GM19035 (cell line): ENCODE measurements around the gene KLHL7.
"Not testable (repeated sequence)": the region's sequence is repeated elsewhere in the genome, so short reads cannot be mapped to it uniquely, and the experiment has no call there.

Source experiments
- ATAC-seq: cut with Tn5 transposase; IDR thresholded peaks from one replicate; pipeline ENCODE4 v1.9.1; 2021; ENCODE audit not compliant: unreplicated experiment

The KLHL7 gene

GRCh38 chr7:23181684-23182553, 76.3 kb downstream of the KLHL7 start, which contains the start of gene NUP42:
Gene NUP42 (plus strand): TSS chr7:23182048. CDS start chr7:23182086, 38 bp downstream.
- peak; percentile 97 for ATAC-seq

GRCh38 chr7:23183279-23184012, 77.9 kb downstream of the KLHL7 start:
- ATAC-seq = no peak

DNA sequence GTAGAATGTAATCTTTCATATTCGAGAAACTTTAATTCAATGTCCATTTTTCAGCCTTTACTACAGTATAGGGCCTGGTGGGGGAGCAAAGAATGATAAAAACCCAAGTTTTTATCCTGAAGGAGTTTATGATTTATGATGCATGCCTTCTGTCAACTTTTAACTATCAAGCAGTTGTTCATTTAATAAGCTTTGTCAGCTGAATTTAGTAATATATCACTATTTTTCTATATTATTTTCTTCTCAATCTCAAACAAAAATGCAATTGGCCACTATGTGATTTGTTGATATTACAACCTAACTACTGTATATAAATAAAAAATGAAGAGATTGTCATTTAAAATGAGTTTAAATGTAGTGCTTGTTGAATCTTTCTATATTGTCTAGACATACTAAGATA, 78.7 kb downstream of the KLHL7 start:
- no peak for ATAC-seq

DNA sequence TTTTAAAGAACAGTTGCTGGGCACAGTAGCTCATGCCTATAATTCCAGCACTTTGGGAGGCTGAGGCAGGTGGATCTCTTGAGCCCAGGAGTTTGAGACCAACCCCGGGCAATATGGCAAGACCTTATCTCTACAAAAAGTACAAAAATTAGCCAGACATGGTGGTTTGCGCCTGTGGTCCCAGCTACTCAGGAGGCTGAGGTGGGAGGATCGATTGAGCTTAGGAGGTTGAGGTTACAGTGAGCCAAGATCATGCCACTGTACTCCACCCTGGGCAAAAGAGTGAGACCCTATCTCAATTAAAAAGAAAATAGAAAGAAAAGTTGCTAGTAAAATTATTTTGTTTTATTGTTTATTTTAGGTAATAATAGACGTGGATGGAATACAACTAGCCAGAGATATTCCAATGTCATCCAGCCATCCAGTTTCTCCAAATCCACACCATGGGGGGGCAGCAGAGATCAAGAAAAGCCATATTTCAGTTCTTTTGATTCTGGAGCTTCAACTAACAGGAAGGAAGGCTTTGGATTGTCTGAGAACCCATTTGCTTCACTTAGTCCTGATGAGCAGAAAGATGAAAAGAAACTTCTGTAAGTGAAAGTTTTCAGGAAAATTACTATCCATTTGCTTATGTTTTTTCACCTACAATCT, 79.2 kb downstream of the KLHL7 start:
- ATAC-seq = no peak

- no peak for ATAC-seq
Measured at GRCh38 chr7:23185980-23186379, 80.4 kb downstream of the KLHL7 start.

- ATAC-seq = no peak
Measured at GRCh38 chr7:23191022-23191421, 85.4 kb downstream of the KLHL7 start.

GRCh38 chr7:23193650-23194227, 88.2 kb downstream of the KLHL7 start:
- not testable (repeated sequence) for ATAC-seq

DNA sequence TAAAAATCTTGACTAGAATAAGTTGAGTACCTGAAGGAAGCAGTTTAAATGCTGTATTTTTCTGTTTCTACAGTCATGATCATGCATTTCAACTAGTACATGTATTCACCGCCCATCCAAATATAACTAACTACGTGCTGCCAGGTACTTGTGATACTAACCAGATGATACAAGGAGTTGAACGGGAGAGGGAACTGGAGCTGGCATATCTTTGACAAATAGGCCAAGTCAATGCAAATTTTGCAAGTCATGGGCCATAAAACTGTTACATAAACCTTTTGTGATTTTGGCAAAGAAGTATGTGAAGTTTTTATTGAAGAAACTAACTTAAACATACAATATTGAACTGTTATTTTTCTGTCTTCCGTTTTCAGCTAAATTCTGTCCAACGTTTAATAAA, 90.7 kb downstream of the KLHL7 start:
- ATAC-seq = no peak

GRCh38 chr7:23197745-23198144, 92.2 kb downstream of the KLHL7 start:
- not testable (repeated sequence) for ATAC-seq

DNA sequence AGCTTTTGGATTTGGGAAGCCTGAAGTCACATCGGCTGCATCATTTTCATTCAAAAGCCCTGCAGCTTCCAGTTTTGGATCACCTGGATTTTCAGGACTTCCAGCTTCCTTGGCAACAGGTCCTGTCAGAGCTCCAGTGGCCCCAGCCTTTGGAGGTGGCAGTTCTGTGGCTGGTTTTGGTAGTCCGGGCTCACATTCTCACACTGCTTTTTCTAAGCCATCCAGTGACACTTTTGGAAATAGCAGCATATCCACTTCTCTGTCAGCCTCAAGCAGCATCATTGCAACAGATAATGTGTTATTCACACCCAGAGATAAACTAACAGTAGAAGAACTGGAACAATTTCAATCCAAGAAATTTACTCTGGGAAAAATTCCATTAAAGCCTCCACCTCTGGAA, 94.7 kb downstream of the KLHL7 start:
- ATAC-seq = no peak

DNA sequence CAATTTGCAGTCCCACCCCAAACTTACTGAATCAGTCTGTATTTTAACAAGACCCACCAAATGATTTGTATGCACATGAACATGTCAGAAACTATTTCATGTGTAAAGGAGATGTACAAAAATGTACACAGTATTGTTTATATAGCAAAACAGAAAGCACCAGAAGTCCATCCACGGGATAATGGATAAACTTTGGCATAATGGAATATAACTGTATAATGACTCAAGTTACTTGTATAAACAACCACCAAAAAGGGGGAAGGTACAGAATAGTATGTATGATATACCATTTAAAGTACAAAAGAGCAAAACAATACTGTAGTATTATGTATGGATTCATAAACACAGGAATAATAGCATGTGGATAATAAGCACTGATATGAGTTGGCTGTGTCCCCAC, 98.7 kb downstream of the KLHL7 start:
- ATAC-seq = no peak

DNA sequence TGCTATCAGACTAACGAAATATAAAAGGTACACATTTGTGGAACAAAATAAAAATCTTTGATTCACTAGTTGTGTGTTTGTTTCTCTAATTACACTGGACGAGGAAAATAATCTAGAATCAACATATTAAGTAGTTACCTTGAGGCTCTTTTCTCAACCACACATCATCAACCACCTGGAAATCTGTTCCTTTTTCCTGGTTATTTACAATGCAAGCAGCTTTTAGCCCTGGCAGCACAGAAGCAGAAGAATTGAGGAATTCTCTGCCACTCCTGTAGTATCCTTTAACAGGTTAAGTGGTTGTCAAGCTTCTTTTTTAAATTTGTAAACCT, 100.0 kb downstream of the KLHL7 start:
- ATAC-seq = no peak

DNA sequence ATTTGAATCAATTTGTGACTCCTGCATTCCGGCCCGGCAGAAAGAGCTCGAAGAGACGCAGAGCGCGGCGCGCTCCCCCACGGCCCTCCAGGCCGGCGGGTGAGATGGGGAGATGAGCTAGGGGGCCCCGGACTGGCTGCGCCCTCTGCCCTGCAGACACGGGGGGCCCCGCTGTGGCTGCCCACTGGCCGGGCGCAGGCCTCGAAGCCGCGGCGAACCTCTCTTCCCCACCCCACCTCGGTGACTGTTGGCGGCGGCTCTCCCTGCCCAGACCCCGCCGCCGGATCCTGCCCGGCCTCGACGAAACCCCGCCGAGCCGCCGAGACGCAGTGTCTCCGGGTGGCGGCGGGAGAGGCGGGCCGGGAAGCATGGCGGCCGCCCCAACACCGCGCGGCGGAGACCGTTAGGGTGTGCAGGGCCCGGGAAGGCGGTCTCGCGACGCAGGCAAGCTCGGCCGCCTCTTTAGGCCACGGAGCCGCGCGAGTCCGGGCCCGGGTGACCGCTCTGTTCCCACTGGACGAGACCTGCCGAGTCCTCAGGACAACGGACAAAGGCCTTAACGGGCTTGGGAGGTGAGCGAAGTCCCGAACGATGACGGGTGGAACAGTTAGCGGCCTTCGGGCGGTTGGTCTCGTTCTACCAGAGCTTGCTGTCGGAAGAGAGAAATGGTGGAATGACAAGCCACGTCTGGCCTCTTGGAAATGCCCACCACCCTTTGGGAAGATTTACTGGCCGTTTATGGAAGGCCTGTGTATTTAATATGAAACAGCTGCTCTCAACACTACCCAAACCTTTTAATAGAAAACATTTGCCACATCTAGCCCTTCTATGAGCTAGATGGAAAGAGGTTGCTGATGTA, 100.6 kb downstream of the KLHL7 start:
- no peak for ATAC-seq

- no peak for ATAC-seq
Measured at GRCh38 chr7:23207021-23207420, 101.4 kb downstream of the KLHL7 start.

DNA sequence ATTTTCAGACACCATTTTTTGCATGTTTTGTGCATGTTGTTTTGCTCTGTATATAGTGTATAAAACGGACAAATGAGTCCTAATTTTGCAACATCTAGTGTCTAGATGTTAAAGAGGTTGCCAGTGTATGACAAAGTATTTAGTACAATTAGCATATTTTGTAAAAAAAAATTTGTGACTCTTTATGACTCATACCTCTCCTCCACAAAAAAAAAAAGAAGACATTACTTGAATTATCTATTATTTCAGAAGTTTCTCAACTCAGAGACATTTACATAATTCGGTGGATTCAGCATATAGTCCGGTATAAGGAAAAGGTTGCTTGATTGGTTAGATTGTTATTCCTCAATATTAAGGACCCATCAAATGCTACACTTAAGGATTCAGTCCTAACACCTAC, 102.3 kb downstream of the KLHL7 start:
- no peak for ATAC-seq

DNA sequence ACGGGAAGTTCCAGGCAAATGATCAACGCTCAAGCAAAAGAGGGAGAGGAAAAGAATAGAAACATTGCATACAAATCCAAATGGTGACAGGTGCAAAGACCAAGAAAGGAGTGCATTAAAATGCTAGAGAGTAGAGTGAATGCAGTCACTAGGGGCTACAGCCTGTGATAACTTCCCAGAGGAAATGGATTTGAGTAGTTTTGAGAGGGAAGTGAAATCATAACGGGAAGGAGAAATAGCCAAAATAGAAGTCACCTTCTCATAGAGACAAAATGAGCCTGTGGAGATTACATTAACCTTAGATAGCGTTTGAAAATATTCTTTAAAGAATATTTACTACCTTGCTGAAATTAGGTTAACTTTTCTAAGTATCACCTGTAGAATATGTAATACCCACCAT, 102.7 kb downstream of the KLHL7 start:
- no peak for ATAC-seq

GRCh38 chr7:23210506-23210905, 104.9 kb downstream of the KLHL7 start:
- ATAC-seq = no peak

DNA sequence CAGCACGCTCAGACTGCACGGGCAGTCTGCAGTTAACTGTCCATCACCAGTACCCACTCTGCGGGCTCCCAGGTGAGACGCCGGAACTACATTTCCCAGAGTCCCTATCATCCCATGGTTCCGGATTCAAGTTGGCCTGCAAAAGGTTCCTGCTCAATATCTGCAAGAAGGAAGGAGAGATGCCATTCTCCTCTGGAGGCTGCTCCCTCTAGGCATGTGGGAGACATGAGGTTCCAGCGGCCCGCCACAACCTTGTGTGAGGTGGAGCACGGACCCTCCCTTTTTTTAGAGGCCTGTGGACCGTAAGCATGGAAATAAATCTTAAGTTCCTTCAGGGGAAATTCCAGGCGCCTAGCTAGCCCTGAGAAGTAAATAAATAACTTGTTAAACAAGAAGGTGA, 106.0 kb downstream of the KLHL7 start:
- no peak for ATAC-seq

GRCh38 chr7:23212395-23212794, 106.8 kb downstream of the KLHL7 start:
- no peak for ATAC-seq

DNA sequence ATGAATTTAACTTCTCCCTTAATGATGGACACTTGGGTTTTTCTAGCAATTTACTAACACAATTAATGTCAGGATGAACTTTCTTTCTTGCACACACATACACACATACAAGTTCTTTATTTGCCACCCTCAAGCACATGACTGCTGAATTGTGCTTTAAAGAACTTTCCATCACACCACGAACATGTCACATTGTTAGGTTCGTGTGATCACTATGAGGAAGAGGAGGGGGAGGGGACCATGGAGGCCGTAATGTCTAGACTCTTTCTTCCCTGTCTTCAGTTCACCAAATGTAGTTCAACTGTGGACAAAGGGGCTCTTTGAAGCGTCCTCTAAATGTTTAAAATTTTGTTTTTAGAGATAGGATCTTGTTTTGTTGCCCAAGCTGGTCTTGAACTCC, 107.3 kb downstream of the KLHL7 start:
- ATAC-seq = no peak

DNA sequence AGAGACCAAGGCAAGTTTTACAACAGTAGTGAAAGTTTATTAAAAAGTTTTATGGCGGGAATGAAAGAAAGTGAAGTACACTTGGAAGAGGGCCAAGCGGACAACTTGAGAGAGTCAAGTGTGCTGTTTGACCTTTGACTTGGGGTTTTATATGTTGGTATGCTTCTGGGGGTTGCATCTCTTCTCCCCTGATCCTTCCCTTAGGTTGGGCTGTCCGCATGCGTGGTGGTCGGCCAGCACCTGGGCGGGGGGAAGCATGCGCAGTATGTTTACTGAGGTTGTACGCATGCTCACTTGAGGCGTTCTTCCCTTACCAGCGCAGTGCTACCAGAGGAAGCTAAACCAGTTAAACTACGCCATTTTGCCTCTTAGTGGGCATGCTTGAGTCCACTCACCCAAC, 108.2 kb downstream of the KLHL7 start:
- ATAC-seq = no peak
